ENCODE measurements around the gene KLF11. TPM values are rescaled to one million over a fixed set of nuclear protein-coding genes. Genes with fewer than 3 reads are reported as not detected.

The KLF11 gene
- total and polyA plus RNA-seq, 2 donors (not counting 3 experiments of a cell fraction or from before 2014, with no cell fraction given): 10.5 to 11.3 TPM

GRCh38 chr2:10038716-10039115 is 4.6 kb upstream of the KLF11 start:
- CTCF ChIA-PET: interaction anchor here (0.8 to 17.6 kb wide), 5 partner anchors 9 to 54 kb away, joined by 3 to 340 read pairs (median 3); no protein-coding TSS in a partner anchor

GRCh38 chr2:10039658-10040410 is 3.5 kb upstream of the KLF11 start:
- CTCF ChIA-PET: interaction anchor here (0.5 to 17.6 kb wide), 4 partner anchors 8 to 226 kb away, joined by 3 to 340 read pairs (median 8); no protein-coding TSS in a partner anchor
- no peak for FAIRE-seq
- intact Hi-C loops (cut with micrococcal nuclease): loop anchor here (10.0 kb wide), 1 partner anchor 405 kb away; the partner anchor contains the start of gene YWHAQ

More at GRCh38 chr2:10038716-10039115, 4.6 kb upstream of the KLF11 start:
- dilution Hi-C loops (cut with MboI; ENCODE audit: extremely low pct_ligation_motif_present, low sequenced_read_pairs): no loop called here
- Histone ChIP-seq H3K9me3 (replicated peaks; ENCODE audit: control insufficient read depth, insufficient read depth, low read length) (no peaks in the 10 kb centered on the region), H3K4me1 (ENCODE audit: control insufficient read depth, extremely low read depth, insufficient read depth, low read length) (peaks cover 27% of the 10 kb centered on the region), H3K4me2 (ENCODE audit: insufficient read depth, low read length) (no peak overlapping the region), H3K9me1 (replicated peaks; ENCODE audit: control insufficient read depth, extremely low read depth, insufficient read depth, low read length) (no peaks in the 10 kb centered on the region), H3K79me2 (ENCODE audit: control insufficient read depth, insufficient read depth, low read length) (no peaks in the 10 kb centered on the region), H3K36me3 (ENCODE audit: control insufficient read depth in 2 of 2, extremely low read depth in 1 of 2, insufficient read depth in 2 of 2, low read length in 2 of 2) (no peaks in the 10 kb centered on the region), H3K4me3 (replicated peaks in 1 of 3; ENCODE audit: insufficient read depth in 1 of 3, low read depth in 1 of 3, low read length in 3 of 3) (no peak overlapping the region), H3K27ac (ENCODE audit: insufficient read depth, low read depth, low read length) (no peak overlapping the region), H3K9ac (replicated peaks; ENCODE audit: extremely low read depth, insufficient read depth, low read length) (no peak overlapping the region), H3K27me3 (ENCODE audit: control insufficient read depth in 2 of 2, insufficient read depth in 2 of 2, low read length in 2 of 2) (no peaks in the 10 kb centered on the region), H2AFZ (ENCODE audit: low read depth, low read length) (no peak overlapping the region), H4K20me1 (replicated peaks; ENCODE audit: control insufficient read depth, extremely low read depth, insufficient read depth, low read length) (no peaks in the 10 kb centered on the region)
- no peak for FAIRE-seq
- POLR2A ChIA-PET: interaction anchor here (0.6 kb wide), 1 partner anchor 10 kb away, joined by 5 read pairs; no protein-coding TSS in a partner anchor
- DNase-seq (ENCODE audit: low read depth, low spot score): no peak
- BruUV-seq (replicated peaks): no TSS peak
- intact Hi-C loops (cut with micrococcal nuclease): no loop called here
- TF ChIP-seq JUN (IDR thresholded peaks at IDR 0.05; ENCODE audit: borderline replicate concordance, insufficient read depth, insufficient read length, low read depth): no peak
- TF ChIP-seq EZH2 (IDR thresholded peaks at IDR 0.05; ENCODE audit: borderline replicate concordance, low read depth, low read length, severe bottlenecking): no peak
- TF ChIP-seq MYC (IDR thresholded peaks at IDR 0.05; ENCODE audit: low read depth, low read length): no peak

More at GRCh38 chr2:10039658-10040410, 3.5 kb upstream of the KLF11 start:
- Histone ChIP-seq H4K20me1 (replicated peaks; ENCODE audit: control insufficient read depth, extremely low read depth, insufficient read depth, low read length) (no peaks in the 10 kb centered on the region), H2AFZ (ENCODE audit: low read depth, low read length) (no peak overlapping the region), H3K4me3 (replicated peaks in 1 of 3; ENCODE audit: insufficient read depth in 1 of 3, low read depth in 1 of 3, low read length in 3 of 3) (no peak overlapping the region), H3K9me3 (replicated peaks; ENCODE audit: control insufficient read depth, insufficient read depth, low read length) (no peaks in the 10 kb centered on the region), H3K4me2 (ENCODE audit: insufficient read depth, low read length) (no peak overlapping the region), H3K36me3 (ENCODE audit: control insufficient read depth in 2 of 2, extremely low read depth in 1 of 2, insufficient read depth in 2 of 2, low read length in 2 of 2) (no peaks in the 10 kb centered on the region), H3K9me1 (replicated peaks; ENCODE audit: control insufficient read depth, extremely low read depth, insufficient read depth, low read length) (no peaks in the 10 kb centered on the region), H3K27ac (ENCODE audit: insufficient read depth, low read depth, low read length) (no peak overlapping the region), H3K27me3 (ENCODE audit: control insufficient read depth in 2 of 2, insufficient read depth in 2 of 2, low read length in 2 of 2) (no peaks in the 10 kb centered on the region), H3K4me1 (ENCODE audit: control insufficient read depth, extremely low read depth, insufficient read depth, low read length) (peaks cover 27% of the 10 kb centered on the region), H3K9ac (replicated peaks; ENCODE audit: extremely low read depth, insufficient read depth, low read length) (no peak overlapping the region), H3K79me2 (ENCODE audit: control insufficient read depth, insufficient read depth, low read length) (no peaks in the 10 kb centered on the region)
- dilution Hi-C loops (cut with MboI; ENCODE audit: extremely low pct_ligation_motif_present, low sequenced_read_pairs): loop anchor here (10.0 kb wide), 1 partner anchor 235 kb away; no protein-coding TSS in a partner anchor
- DNase-seq (ENCODE audit: low read depth, low spot score): no peak
- TF ChIP-seq CTCF (IDR thresholded peaks at IDR 0.05; ENCODE audit: extremely low read depth in 1 of 2, insufficient read depth in 1 of 2, low read depth in 1 of 2, low read length in 2 of 2) (no peak), MYC (IDR thresholded peaks at IDR 0.05; ENCODE audit: low read depth, low read length) (no peak), POLR2A (IDR thresholded peaks at IDR 0.05; ENCODE audit: low read depth, low read length) (no peak), POLR2AphosphoS5 (IDR thresholded peaks at IDR 0.05; ENCODE audit: insufficient read depth, low read depth, low read length) (no peak), MAX (IDR thresholded peaks at IDR 0.05; ENCODE audit: insufficient read depth, insufficient read length) (no peak), EZH2 (IDR thresholded peaks at IDR 0.05; ENCODE audit: borderline replicate concordance, low read depth, low read length, severe bottlenecking) (no peak), FOS (IDR thresholded peaks at IDR 0.05; ENCODE audit: borderline replicate concordance, insufficient read depth, low read length) (no peak), JUN (IDR thresholded peaks at IDR 0.05; ENCODE audit: borderline replicate concordance, insufficient read depth, insufficient read length, low read depth) (no peak), GATA2 (IDR thresholded peaks at IDR 0.05; ENCODE audit: insufficient read depth, insufficient read length, low read depth, low read length) (no peak)
- BruUV-seq (replicated peaks): no TSS peak
- POLR2A ChIA-PET: no interaction called here

Data from endothelial cell of umbilical vein (primary cell).